GM18951 (cell line): ENCODE measurements around the gene MVP.
"Not testable (repeated sequence)": the region's sequence is repeated elsewhere in the genome, so short reads cannot be mapped to it uniquely, and the experiment has no call there.

Experiments
- POLR2A ChIP-seq: IDR thresholded peaks from 4 replicates; pipeline ENCODE4 v1.6.1; 2011; ENCODE audit warnings: mild to moderate bottlenecking; ENCODE audit not compliant: insufficient read length, insufficient read depth; ENCODE audit errors: extremely low read depth
- in situ Hi-C: fragments of 300-500 bp; cut with MboI; formaldehyde crosslinking; loops from one replicate; pipeline ENCODE4 v1.12.0; 2022; ENCODE audit warnings: low sequenced_read_pairs, mixed read lengths, inconsistent platforms; ENCODE audit not compliant: unreplicated experiment

The MVP gene

DNA sequence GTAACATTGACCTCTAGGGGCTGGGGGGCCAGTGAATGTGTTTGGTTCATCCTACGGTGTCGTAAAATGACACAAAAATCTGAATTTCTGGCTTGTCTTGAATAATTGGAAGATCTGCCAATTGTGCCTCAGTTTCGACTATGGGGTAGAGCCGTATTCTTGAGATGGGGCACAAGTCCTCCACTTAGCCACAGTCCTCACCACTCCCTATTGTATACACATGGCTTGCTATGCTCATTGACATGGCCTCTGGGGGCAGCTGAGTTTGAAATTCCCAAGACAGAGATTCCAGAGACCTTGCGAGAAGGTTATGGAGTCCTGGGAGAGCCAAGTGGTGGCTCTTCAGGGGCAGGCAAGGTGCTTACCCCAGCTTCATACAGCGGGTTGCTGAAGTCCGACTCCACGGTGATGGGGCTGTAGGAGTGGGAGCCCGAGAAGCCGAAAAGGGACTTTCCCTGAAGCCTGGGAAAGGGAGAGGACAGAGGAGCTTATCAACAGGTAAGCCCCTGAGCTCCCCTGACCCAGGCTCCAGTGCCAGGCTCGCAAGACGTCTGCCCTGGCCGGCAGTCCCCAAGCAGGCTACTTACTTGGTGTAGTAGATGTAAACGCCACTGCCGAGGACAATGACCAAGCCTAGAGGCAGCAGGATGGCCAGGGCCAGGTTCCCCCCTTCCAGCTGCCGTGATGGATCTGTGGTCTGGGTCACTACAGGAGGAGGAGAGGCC lies 51.7 kb downstream of the MVP start:
- in situ Hi-C loops = no loop called here
- no peak for TF ChIP-seq POLR2A

DNA sequence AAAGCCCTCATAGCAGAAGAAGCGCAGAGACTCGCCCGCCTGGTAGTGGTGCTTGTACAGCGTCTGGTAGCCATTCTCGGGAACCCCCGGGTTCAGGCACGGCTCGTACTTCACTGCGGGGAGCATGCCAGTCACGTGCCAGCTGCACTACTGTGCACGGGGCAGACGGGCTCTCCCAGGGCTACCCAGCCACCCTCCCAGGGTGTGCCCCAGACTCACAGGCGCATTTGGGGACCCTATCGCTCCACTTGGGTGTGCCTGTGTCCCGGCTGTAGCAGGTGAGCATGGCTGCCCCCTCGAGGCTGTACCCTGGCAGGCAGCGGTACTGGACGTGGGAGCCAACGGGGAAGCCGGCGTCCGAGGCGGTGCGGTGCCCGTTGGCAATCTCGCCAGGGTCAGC lies 53.1 kb downstream of the MVP start:
- in situ Hi-C loops = no loop called here
- no peak for TF ChIP-seq POLR2A

GRCh38 chr16:29875206-29875605 lies 54.9 kb downstream of the MVP start:
- in situ Hi-C loops = no loop called here
- TF ChIP-seq POLR2A = no peak

DNA sequence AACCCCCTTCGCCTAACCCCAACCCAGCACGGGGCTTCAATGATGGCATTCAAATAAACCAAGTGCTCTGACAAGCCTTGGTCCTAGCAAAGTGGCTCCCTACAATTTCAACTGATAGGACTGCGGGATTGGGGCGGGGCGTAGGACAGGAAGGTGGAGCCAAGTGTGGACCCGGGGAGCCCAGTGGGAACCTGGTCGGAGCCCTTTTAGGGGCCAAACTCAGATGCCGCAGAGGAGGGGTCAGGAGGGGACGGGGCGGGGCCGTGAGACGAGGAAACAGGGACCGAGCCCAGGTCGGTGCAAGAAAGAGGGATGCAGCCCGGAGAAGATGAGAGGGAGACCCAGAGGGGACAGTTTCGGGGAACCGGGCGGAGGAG lies 55.9 kb downstream of the MVP start:
- TF ChIP-seq POLR2A = no peak
- in situ Hi-C loops = no loop called here

DNA sequence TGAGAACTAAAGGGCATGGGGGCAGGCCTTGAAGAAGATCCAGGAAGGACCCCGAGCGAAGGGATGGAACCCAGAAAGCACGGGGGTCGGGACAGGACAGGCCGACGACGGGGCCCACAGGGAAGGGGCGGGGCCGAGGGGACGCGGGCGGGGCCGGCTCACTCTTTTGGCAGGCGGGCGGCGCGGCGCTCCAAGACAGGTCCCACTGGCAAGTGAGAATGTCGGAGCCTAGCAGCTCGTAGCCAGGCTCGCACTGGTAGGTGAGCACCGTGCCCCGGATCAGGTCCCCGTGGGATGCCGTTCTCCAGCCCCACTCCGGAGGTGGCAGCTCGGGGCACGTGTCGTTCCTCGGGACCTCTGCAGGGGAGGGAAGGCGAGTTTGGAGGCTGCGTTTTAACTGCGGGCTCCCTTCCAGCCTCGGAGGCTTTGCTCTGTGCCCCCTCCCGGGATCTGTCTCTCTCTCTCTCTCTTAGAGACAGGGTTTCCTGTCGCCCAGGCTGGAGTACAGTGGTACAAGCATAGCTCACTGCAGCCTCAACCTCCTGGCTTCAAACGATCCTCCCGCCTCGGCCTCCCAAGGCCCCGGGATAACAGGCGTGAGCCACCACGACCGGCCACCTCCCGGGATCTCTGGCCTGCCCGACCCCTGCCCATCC lies 56.5 kb downstream of the MVP start:
- no peak for TF ChIP-seq POLR2A
- in situ Hi-C loops = no loop called here

DNA sequence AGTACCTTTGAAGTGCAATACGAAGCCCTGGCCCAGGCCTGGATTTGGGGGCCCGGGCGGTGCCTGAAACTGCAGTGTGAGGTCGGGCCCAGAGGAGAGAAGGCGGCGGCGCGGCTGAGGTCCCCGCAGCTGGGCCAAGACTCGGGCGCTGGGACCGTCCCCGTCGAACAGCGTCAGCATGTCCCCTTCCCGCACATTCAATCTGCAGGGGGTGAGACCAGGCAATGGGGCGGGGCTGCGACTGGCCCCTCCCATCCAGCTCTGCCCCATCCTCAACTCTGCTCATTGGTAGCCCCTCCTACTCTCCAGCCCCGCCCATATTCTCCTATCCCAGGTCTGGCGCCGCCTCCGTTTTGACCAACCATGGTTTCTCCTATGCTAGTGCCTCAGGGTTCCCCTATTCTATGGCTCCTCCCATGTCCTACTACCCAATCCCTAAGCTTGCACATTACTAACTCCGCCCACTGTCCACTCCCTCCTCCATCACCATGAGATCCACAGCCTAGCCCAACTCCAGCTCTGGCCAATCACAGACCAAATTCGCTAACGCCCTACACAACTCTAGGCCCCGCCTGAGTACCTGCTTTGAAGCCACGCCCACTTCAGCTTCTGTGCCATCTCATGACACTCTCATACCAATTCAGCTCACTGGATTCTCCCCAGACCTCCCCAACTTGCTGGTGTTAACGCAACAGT lies 57.2 kb downstream of the MVP start:
- in situ Hi-C loops = no loop called here
- TF ChIP-seq POLR2A = no peak

- in situ Hi-C loops = no loop called here
- TF ChIP-seq POLR2A = no peak
Observed at GRCh38 chr16:29878172-29878571, 57.9 kb downstream of the MVP start.

GRCh38 chr16:29881050-29881449 lies 60.8 kb downstream of the MVP start:
- no peak for TF ChIP-seq POLR2A
- in situ Hi-C loops = no loop called here

- in situ Hi-C loops = no loop called here
- no peak for TF ChIP-seq POLR2A
Observed at GRCh38 chr16:29883987-29884386, 63.7 kb downstream of the MVP start.

GRCh38 chr16:29889372-29889771 lies 69.1 kb downstream of the MVP start:
- in situ Hi-C loops = not testable (repeated sequence)

- in situ Hi-C loops = no loop called here
- TF ChIP-seq POLR2A = no peak
Observed at GRCh38 chr16:29891525-29892457, 71.5 kb downstream of the MVP start.

- no peak for TF ChIP-seq POLR2A
- in situ Hi-C loops = no loop called here
Observed at GRCh38 chr16:29892458-29892813, 72.2 kb downstream of the MVP start.

- in situ Hi-C loops = no loop called here
- no peak for TF ChIP-seq POLR2A
Observed at GRCh38 chr16:29893553-29893952, 73.3 kb downstream of the MVP start.
